BJ (cell line): ENCODE results near the gene ENTREP3. TPM values are rescaled to one million over a fixed set of nuclear protein-coding genes. Genes with fewer than 3 reads are reported as not detected.

Source experiments
- CTCF ChIA-PET: fragments of 350-600 bp; formaldehyde crosslinking; extraction: SDS; loops from one replicate; lab custom pipeline; 2021; ENCODE audit warnings: antibody characterized with exemption, inconsistent platforms; lab: Yijun Ruan, JAX
- POLR2A ChIA-PET: fragments of 300-600 bp; sonication (Branson Sonifier 250); formaldehyde crosslinking; extraction: SDS; loops from one replicate; lab custom pipeline; 2021; ENCODE audit warnings: antibody characterized with exemption; lab: Charles Lee
- DNase-seq: peaks from one replicate; pipeline ENCODE4 v3.0.0-alpha.2; 2011; ENCODE audit warnings: low read depth
- H3K27me3 ChIP-seq: 2 replicates; pipeline ENCODE4 v1.6.0; 2011; ENCODE audit warnings: low read length; ENCODE audit not compliant: control insufficient read depth, insufficient read depth
- H3K36me3 ChIP-seq: 2 replicates; pipeline ENCODE4 v1.5.1; 2011; ENCODE audit warnings: low read length; ENCODE audit not compliant: control insufficient read depth, insufficient read depth
- H3K4me3 ChIP-seq: 2 replicates; pipeline ENCODE4 v1.5.1; 2011; ENCODE audit warnings: low read depth, mild to moderate bottlenecking, control low read depth, low read length
- polyA plus RNA-seq: library from polyadenylated mRNA; depleted of rRNA; stranded (reverse); fragments of >200 nt; gene quantifications from 2 replicates; pipeline ENCODE4 v1.2.3, GENCODE V29; 2011
- TF ChIP-seq, protein P1 (sequence below): IDR thresholded peaks from 2 replicates; pipeline ENCODE4 v1.5.1; 2011; ENCODE audit warnings: low read depth, mild to moderate bottlenecking, control low read depth, inconsistent platforms, low read length, moderate library complexity; ENCODE audit not compliant: insufficient read depth

The ENTREP3 gene
- polyA plus RNA-seq, 1 experiment, result 15.7 TPM

DNA sequence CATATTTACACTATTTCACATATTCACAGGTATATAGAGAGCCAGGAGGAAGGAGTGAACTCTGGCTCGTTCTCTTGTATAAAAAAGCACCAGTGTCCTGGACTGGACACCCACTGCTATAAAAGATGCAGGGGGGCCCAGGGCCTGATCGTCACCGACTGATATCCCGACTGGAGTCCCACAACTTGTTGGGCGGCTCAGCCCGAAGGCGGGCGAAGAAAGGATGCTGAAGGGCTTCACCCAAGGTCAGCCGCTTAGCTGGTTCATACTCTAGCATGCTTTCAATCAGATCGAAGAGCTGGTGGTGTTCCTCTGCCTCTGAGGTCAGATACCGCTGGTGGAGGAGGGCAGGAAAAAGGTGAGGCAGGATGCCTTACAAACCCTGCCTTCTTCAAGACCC, 7.8 kb upstream of the ENTREP3 start:
- TF ChIP-seq, protein P1, sequence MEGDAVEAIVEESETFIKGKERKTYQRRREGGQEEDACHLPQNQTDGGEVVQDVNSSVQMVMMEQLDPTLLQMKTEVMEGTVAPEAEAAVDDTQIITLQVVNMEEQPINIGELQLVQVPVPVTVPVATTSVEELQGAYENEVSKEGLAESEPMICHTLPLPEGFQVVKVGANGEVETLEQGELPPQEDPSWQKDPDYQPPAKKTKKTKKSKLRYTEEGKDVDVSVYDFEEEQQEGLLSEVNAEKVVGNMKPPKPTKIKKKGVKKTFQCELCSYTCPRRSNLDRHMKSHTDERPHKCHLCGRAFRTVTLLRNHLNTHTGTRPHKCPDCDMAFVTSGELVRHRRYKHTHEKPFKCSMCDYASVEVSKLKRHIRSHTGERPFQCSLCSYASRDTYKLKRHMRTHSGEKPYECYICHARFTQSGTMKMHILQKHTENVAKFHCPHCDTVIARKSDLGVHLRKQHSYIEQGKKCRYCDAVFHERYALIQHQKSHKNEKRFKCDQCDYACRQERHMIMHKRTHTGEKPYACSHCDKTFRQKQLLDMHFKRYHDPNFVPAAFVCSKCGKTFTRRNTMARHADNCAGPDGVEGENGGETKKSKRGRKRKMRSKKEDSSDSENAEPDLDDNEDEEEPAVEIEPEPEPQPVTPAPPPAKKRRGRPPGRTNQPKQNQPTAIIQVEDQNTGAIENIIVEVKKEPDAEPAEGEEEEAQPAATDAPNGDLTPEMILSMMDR, result no peak
- H3K27me3 ChIP-seq, result no peaks in the 10 kb centered on the region
- POLR2A ChIA-PET, result no interaction called here
- CTCF ChIA-PET, result interaction anchor here (0.9 to 6.6 kb wide), 2 partner anchors 13 to 61 kb away, joined by 3 to 54 read pairs; no protein-coding TSS in a partner anchor
- peaks cover 29% of the 10 kb centered on the region for H3K36me3 ChIP-seq
- H3K4me3 ChIP-seq, result no peak overlapping the region
- no peak for DNase-seq

DNA sequence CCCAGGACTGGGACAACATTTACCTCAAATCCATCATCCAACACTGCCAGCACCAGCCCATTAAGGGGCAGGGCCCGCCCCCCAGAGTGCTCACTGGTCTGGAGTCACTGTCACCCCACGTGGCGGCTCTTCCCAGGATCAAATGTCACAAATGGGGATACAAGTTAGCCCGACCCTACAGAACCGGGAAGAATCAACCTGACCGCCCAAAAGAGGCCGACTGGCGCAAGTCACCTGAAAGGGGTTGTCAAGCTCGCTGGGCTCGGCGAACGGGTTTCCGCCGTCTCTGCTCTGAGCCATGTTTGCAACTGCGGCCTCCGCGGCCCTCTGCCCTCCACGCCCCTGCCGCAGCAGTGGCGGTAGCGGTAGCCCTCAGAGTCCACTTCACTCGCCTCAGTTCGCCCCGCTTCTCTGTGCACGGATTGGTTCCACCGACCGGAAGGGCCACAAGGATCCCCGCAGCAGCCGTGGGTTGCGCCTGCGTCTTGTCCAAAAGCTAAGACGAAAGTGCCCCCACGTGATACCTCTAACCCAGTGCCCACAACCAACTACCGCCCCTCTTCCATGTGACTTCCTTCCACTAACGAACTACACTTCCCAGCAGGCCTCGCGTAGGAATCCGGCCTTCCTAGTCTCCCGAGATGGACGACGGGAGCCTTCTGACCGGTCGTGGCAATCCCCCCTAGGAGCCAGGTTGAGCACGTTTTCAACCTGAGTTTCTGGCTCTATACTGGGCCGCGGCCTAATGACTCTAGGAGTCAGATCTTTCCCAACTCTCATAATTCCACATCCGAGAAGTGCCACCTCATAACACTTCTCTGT, 6.8 kb upstream of the ENTREP3 start, which contains the start of gene SCAMP3:
Gene SCAMP3 (minus strand): TSS at position 509 of the 822 bp plus-strand sequence. CDS start 209 bp downstream, at position 300.
- Histone ChIP-seq H3K4me3 (peak within 1 kb of the TSS; percentile 73), H3K36me3 (peaks cover 25% of the 10 kb centered on the region), H3K27me3 (no peaks in the 10 kb centered on the region)
- ChIA-PET CTCF (interaction anchor here (0.5 to 4.0 kb wide), 3 partner anchors 11 to 476 kb away, joined by 3 to 44 read pairs (median 6); partner anchors contain the start of gene CLK2), POLR2A (no interaction called here)
- peak; percentile 94 for DNase-seq
- TF ChIP-seq, protein P1, result no peak

DNA sequence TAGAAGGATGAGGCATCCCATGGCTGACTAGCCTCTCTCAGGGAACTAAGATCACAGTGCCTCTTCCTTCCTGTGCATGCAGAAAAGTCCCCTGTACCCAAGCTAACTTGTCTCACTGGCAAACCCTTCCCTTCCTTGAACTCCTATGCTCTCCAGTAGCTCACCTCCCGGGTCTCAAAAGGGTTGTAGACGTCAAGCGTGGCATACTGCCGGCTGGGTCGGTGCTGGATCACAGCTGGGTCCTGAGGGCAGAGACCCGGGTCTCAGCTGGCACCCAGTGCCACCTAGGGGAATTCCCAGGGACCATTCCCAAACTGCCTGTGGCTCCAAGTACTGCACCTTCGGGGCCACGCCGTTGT, 6.2 kb upstream of the ENTREP3 start:
- DNase-seq, result no peak
- no peaks in the 10 kb centered on the region for H3K27me3 ChIP-seq
- ChIA-PET CTCF (interaction anchor here (0.5 to 4.0 kb wide), 5 partner anchors 9 to 476 kb away, joined by 3 to 44 read pairs (median 5); partner anchors contain the start of gene CLK2), POLR2A (no interaction called here)
- peak overlapping the region; percentile 73 for H3K4me3 ChIP-seq
- H3K36me3 ChIP-seq, result peaks cover 26% of the 10 kb centered on the region
- TF ChIP-seq, protein P1, result no peak

DNA sequence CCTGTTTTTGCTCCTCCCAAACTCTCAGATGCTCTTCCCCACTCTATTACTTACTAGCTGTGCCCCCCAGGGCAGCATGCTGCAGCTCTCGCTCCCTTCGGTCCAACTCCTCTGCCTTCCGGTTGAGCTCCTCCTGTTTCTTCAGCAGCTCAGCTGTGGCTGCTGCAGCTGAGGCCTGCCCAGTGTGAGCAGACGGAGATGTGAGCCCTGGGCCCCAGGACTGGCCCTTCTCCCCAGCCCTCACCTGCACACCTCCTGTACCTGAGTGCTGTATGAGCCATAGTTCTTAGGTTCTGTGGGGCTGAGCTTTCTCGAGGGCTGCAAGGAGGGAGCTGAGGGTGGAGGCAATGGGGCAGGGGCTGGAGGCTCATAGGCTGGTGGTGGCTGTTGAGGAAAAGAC, 5.0 kb upstream of the ENTREP3 start:
- TF ChIP-seq, protein P1, result no peak
- DNase-seq, result no peak
- POLR2A ChIA-PET, result no interaction called here

DNA sequence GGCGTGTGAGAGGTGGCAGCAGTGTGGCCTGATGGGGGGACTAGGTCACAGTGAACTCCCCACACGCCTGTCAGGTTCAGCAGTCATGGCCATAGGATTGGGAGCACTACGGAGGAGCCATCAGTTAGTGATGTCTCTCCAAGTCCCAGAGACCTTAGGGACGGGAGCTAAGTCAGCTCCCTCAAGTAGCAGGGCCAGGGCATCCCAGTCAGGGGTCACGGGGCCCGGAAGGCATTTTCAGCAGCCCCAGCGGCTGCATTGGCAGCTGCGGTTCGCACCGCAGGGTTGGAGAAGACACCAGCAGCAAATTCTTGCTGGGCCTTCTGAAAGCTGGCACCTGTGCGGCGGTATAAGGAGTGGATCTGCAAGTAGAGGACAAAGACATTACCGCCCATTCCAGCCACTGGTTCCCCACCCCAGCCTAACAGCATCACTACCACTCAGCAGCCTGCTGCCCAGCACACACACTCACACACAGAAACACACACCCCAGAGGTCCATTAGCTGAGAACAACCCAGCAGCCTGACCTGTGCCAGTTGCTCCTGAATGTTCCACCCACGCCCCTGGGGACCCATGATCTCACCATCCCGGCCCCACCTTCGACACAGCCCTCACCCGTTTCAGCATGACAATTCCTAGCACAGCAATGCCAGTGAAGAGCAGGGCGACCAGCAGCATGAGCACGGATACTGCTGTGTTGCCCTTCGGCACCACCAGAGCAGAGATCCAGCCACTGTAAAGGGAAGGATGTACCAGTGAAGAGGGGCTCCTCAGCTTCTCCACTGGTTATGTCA, 972 bp upstream of the ENTREP3 start:
- H3K4me3 ChIP-seq, result no peak overlapping the region
- TF ChIP-seq, protein P1, result no peak
- H3K27me3 ChIP-seq, result no peaks in the 10 kb centered on the region
- DNase-seq, result no peak
- POLR2A ChIA-PET, result interaction anchor here (0.6 kb wide), 2 partner anchors 62 to 206 kb away, joined by 3 to 8 read pairs; no protein-coding TSS in a partner anchor
- CTCF ChIA-PET, result interaction anchor here (1.8 to 1.9 kb wide), 2 partner anchors 49 to 66 kb away, joined by 4 to 9 read pairs; no protein-coding TSS in a partner anchor
- H3K36me3 ChIP-seq, result peaks cover 10% of the 10 kb centered on the region

More for the DNA sequence above, 5.0 kb upstream of the ENTREP3 start:
- CTCF ChIA-PET, result interaction anchor here (0.7 to 4.0 kb wide), 7 partner anchors 10 to 142 kb away, joined by 3 to 44 read pairs (median 4); partner anchors contain the start of genes CLK2 and THBS3
- peaks cover 24% of the 10 kb centered on the region for H3K36me3 ChIP-seq
- H3K27me3 ChIP-seq, result no peaks in the 10 kb centered on the region
- H3K4me3 ChIP-seq, result no peak overlapping the region
